ENCODE measurements around the gene CTNNBIP1. TPM values are rescaled to one million over a fixed set of nuclear protein-coding genes. Genes with fewer than 3 reads are reported as not detected.

CTNNBIP1 gene
- total RNA-seq, 1 experiment from 2014 or later = 31.3 TPM

- intact Hi-C loops (cut with micrococcal nuclease) = no loop called here
- POLR2A ChIA-PET = no interaction called here
- Histone ChIP-seq H3K9me3 (ENCODE audit: control insufficient read depth in 1 of 2, insufficient read depth in 1 of 2, low read depth in 1 of 2, low read length in 2 of 2) (peaks cover 0 to 7% of the 10 kb centered on the region in 2 experiments; a peak in 1 of 4 replicates), H3K36me3 (ENCODE audit: control insufficient read depth in 1 of 2, insufficient read depth in 2 of 2, low read length in 2 of 2) (no peaks in the 10 kb centered on the region), H3K4me1 (ENCODE audit: control insufficient read depth in 1 of 2, insufficient read depth in 2 of 2, low read length in 2 of 2) (no peaks in the 10 kb centered on the region; a peak in 1 of 4 replicates), H3K9me2 (ENCODE audit: insufficient read depth) (no peaks in the 10 kb centered on the region), H3K4me2 (ENCODE audit: low read length) (no peak overlapping the region), H2AFZ (ENCODE audit: low read depth, low read length, poor library complexity, severe bottlenecking) (no peak overlapping the region), H3K27me3 (ENCODE audit: insufficient read depth, low read length) (no peaks in the 10 kb centered on the region), H3K79me2 (ENCODE audit: insufficient read depth, low read length) (no peaks in the 10 kb centered on the region), H3K27ac (ENCODE audit: low read depth, low read length) (no peak overlapping the region), H4K20me1 (ENCODE audit: insufficient read depth) (no peaks in the 10 kb centered on the region), H3K4me3 (replicated peaks in 1 of 2; ENCODE audit: low read depth in 1 of 2, low read length in 2 of 2) (no peak overlapping the region), H3K9ac (ENCODE audit: low read length) (no peak overlapping the region)
- DNase-seq (ENCODE audit: low read depth, low spot score) (no peak), ATAC-seq (no peak)
- BruUV-seq (replicated peaks) = no TSS peak
- TF ChIP-seq ZFX (IDR thresholded peaks at IDR 0.05) = no peak
- TF ChIP-seq JUND (IDR thresholded peaks at IDR 0.05) = no peak
- no peak for TF ChIP-seq CBX3 (IDR thresholded peaks at IDR 0.05; ENCODE audit: low read depth)
- no peak for TF ChIP-seq CTCF (IDR thresholded peaks at IDR 0.05 in 2 of 3, conservative IDR thresholded peaks at IDR 0.05 in 1 of 3; ENCODE audit: borderline replicate concordance in 1 of 3, insufficient read depth in 1 of 3, low read depth in 2 of 3, low read length in 2 of 3)
- no peak for TF ChIP-seq POLR2AphosphoS5 (IDR thresholded peaks at IDR 0.05; ENCODE audit: low read depth, low read length)
- TF ChIP-seq CEBPB (IDR thresholded peaks at IDR 0.05; ENCODE audit: low read depth) = no peak
- RAD21 ChIA-PET (ENCODE audit: low non-redundant PET in 1 of 2, low total read pairs in 2 of 2, uncharacterized antibody in 2 of 2, unreplicated experiment in 2 of 2) = no interaction called here
- CTCF ChIA-PET = no interaction called here
Observed at GRCh38 chr1:9850442-9851162, 59.5 kb downstream of the CTNNBIP1 start.

GRCh38 chr1:9849691-9850441 lies 60.2 kb downstream of the CTNNBIP1 start:
- Histone ChIP-seq H3K36me3 (ENCODE audit: control insufficient read depth in 1 of 2, insufficient read depth in 2 of 2, low read length in 2 of 2) (no peaks in the 10 kb centered on the region), H3K27ac (ENCODE audit: low read depth, low read length) (no peak overlapping the region), H3K27me3 (ENCODE audit: insufficient read depth, low read length) (no peaks in the 10 kb centered on the region), H3K79me2 (ENCODE audit: insufficient read depth, low read length) (no peaks in the 10 kb centered on the region), H3K4me2 (ENCODE audit: low read length) (no peak overlapping the region), H3K4me1 (ENCODE audit: control insufficient read depth in 1 of 2, insufficient read depth in 2 of 2, low read length in 2 of 2) (no peaks in the 10 kb centered on the region; a peak in 1 of 4 replicates), H3K4me3 (replicated peaks in 1 of 2; ENCODE audit: low read depth in 1 of 2, low read length in 2 of 2) (no peak overlapping the region), H3K9ac (ENCODE audit: low read length) (no peak overlapping the region), H3K9me2 (ENCODE audit: insufficient read depth) (no peaks in the 10 kb centered on the region), H4K20me1 (ENCODE audit: insufficient read depth) (no peaks in the 10 kb centered on the region), H2AFZ (ENCODE audit: low read depth, low read length, poor library complexity, severe bottlenecking) (no peak overlapping the region), H3K9me3 (ENCODE audit: control insufficient read depth in 1 of 2, insufficient read depth in 1 of 2, low read depth in 1 of 2, low read length in 2 of 2) (peaks cover 0 to 7% of the 10 kb centered on the region in 2 experiments; a peak in 1 of 4 replicates)
- ChIA-PET POLR2A (no interaction called here), RAD21 (ENCODE audit: low non-redundant PET in 1 of 2, low total read pairs in 2 of 2, uncharacterized antibody in 2 of 2, unreplicated experiment in 2 of 2) (no interaction called here), CTCF (no interaction called here)
- DNase-seq (ENCODE audit: low read depth, low spot score) (no peak), ATAC-seq (no peak)
- intact Hi-C loops (cut with micrococcal nuclease) = no loop called here
- BruUV-seq (replicated peaks) = no TSS peak
- no peak for TF ChIP-seq ZFX (IDR thresholded peaks at IDR 0.05)
- no peak for TF ChIP-seq ELF1 (IDR thresholded peaks at IDR 0.05; ENCODE audit: borderline replicate concordance, low read depth)
- TF ChIP-seq EZH2phosphoT487 (IDR thresholded peaks at IDR 0.05; ENCODE audit: borderline replicate concordance) = no peak
- TF ChIP-seq CBX3 (IDR thresholded peaks at IDR 0.05; ENCODE audit: low read depth) = no peak
- TF ChIP-seq EGR1 (IDR thresholded peaks at IDR 0.05; ENCODE audit: low read depth) = no peak
- TF ChIP-seq YY1 (IDR thresholded peaks at IDR 0.05; ENCODE audit: extremely low read depth, insufficient replicate concordance, low read depth, low read length) = no peak
- no peak for TF ChIP-seq FOSL1 (IDR thresholded peaks at IDR 0.05; ENCODE audit: low read depth)
- no peak for TF ChIP-seq JUND (IDR thresholded peaks at IDR 0.05)
- no peak for TF ChIP-seq EZH2 (IDR thresholded peaks at IDR 0.05)
- TF ChIP-seq ZNF274 (IDR thresholded peaks at IDR 0.05; ENCODE audit: low read depth, low read length) = no peak
- TF ChIP-seq SIN3A (IDR thresholded peaks at IDR 0.05; ENCODE audit: low read depth) = no peak
- TF ChIP-seq MAX (IDR thresholded peaks at IDR 0.05) = no peak

All from HCT116 (cell line).